DMS 273 treated with DMSO at 0.1 percent for 48 hours (cell line): Measurements from ENCODE around the gene AKT1.

ENCODE experiments used
- DNase-seq: peaks from one replicate; lab custom pipeline; 2025; lab: John Stamatoyannopoulos, UW

AKT1 gene

DNA sequence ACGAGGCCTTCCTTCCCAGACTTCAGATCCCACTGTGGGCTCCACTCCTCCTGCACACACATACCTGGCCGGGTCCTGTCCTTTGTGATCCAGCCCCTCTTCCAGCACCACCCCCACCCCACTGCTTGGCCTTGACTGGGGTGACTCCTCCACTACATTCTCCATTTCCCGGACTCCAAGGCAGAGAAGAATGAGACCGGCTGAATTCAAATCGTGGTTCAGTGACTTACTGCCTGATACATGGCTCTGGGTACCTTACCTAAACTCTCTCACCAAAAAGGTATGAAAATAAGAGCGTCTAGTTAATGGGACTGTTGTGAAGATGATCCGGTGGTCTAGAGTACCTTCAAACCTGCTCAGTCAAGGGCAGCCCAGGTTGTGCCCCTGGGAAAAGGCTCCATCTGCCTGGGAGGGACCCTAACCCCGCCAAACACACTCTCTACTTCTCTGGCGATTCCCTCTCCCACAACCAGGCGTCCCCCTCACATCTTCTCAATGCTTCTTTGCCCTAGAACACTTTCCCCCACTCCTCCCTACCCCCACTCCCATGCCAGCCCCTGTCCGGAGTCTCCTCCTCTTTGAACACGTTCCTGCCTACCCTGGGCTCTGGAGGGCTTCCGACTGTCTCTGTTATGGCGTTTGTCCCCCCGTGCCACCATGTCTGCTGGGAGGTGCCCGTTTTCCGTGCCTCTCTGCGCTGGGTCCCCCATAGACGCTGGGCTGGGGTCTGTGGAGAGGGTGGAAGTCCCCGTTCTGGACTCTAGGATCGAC lies 3.9 kb upstream of the AKT1 start:
- DNase-seq, result no peak

DNA sequence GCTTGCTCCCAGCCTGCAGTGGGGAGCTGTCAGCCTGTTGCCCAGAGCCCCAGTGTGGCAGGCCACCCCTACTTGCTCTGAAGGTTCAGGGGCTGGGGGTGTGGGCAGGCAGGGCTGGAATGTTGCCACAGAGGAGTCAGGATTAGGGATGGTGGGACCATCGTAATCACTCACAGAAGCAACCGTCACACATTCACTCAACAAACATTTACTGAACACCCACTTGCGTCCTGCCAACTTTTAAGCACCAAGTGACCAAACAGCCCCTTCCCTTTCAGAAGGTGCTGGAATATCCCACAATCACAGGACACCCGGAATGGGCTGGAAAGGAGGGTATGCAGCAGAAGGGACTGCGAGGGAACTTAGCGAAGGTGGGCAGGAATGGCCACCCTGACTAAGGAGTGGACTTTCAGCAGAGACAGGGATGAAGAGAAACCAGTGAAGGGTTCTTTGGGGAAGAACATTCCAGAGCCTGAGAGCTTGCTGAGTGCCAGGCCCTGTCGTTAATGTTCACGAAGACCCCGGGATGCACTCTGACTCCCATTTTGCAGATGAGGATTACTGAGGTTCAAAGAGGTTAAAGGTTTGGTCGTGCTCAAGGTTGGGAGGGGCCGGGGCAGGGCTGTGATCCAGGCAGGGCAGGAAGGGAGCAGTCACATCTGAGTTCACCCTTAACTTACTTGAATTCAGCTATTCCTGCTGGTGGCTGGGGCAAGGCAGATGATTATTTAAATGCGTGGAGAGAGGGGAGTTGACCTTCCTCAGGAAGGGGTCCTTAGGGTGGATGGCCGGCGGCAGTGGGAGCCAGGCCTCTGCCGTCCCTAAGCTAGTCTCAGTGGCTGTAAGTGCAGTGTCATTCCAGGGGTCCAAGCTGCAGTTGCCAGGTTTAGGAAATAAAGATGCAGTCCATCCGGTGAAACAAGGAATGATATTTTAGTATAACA lies 3.0 kb upstream of the AKT1 start:
- no peak for DNase-seq

DNA sequence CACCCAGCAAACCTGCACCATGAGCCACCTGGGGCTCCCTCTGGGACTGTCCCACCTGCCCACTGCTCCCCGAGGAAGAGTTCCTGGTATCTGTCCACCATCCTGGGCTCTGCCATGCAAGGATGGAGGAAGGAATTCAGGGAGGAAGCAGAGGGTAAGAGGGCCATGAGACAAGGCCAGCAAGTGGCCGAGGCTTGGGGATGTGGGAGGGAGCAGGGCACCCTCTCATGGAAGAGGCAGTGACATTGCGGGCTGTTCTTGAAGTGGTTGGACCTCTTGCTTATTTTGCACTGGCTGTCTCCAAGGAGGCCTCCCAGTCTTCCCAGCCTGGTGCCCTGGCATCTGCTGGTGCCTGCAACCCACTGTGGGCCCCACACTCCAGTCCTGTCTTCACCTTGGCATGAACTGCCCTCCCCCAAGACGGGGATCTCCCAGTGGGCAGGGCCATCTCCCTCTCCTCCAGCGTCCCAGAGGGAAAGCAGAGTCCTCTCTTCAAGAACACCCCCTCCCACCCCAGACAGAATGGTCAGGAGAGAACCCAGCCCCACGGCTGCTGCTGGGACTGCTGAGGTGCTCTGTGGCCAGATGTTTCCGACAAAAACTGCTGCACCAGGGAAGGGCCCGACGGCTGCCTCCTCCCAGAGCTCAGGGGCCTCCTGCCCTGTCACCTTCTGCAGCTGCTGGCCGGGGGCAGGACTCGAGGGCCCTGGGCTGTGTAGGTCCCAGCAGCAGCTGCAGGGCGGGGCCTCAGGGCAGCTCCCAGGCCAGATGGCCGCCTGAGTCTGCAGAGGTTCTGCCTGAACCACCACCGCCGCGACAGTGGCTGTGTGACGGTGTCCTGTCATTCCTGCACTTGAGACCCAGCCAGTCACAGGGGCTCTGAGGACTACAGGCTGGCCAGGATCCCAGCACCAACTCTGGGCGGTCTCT lies 1.8 kb upstream of the AKT1 start:
- DNase-seq, result no peak

DNA sequence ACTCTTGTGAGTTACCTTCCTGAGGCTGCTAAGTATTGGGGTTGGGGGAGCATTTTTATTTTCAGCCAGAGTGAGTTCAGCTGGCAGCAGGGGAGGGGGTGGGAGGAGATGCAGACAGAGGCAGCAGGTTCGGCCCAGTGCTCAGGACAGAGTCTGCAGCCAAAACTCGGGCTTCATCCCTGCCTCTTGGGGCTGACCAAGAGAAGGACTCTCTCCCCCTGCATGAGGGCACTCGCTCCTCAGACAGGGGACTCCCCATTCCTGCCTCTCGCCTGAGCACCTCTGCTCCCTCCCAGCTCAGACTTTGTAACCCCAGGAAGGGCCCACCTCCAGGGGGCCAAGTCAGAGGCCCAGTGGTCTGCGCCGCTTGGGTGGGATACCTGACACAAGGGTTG lies 1.1 kb upstream of the AKT1 start:
- no peak for DNase-seq

DNA sequence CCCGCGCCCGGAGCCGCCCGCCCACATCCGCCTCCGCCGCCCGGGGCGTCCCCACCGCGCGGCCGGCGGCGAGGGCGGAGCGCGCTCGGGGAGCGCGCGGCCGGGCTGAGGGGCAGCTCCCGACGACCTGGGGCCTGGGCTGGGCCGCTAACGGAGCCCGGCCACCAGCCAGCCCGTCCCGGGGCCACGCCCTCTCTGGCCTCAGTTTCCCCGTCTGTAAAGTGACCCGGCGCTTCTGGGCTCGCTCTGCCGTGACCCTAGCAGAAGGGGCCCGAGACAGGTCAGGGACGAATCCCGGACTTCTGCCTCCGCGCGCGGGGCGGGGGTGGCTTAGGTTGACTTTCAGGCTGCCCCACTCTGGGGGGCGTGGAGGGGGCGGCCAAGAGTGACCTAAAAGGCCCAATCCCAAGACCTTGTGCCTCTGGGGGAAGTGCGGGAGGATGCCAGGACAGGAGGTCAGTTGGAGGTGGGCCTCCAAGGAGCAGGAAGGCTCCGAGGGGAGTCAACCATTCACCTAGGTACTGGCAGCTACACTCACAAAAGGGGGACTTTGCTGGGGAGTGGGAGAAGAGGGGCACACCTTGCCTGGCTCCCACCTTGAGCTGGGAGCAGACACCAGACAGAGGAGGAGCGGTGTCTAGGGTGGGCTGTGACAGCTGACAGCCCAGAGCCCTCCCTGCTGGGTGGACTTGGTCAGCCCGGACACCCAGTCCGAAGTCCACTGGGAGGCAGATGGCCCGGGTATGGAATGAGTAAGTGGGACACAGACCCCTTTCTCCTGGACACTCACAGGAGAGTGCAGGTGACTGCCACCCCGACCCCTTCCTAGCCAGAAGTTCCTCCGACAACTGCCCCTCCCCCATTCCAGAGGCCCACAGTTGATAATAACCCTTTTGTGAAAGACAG lies 486 bp upstream of the AKT1 start:
- DNase-seq, result no peak

DNA sequence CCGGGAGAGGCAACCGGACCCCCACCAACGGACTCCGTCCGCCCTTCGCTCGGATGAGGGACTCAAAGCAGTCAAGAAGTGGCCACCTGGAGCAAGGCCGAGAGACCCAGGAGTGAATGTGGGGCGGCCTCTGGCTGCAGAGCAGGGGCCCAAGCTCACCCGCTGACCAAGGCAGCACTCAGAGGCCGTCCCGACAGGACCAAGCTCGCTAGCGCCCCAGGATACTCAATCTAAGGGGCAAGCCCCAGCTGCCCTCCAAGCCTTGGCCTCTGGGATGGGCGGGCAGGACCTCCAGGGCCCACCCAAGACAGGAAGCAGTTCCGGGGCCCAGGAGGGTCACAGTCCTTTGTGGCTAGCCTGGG lies 936 bp downstream of the AKT1 start:
- no peak for DNase-seq

DNA sequence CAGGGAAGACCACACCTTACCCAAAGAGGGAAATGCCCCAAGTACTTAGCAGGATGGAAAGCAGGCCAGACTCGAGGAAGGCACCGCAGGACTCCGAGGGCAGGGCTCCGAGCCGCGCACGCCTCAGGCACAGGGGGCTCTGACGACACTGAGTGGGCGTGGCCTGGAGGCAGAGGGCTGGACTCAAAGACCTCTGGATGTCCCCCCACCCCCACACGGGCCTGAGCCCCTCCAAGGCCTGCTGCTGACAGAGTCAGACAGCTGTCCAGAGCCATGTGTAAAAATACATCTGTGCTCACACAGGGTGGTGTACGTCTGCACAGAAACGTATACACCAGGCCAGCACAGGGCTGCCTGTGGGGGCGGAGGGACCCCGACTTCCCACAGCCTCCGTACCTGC lies 1.4 kb downstream of the AKT1 start:
- DNase-seq, result no peak

DNA sequence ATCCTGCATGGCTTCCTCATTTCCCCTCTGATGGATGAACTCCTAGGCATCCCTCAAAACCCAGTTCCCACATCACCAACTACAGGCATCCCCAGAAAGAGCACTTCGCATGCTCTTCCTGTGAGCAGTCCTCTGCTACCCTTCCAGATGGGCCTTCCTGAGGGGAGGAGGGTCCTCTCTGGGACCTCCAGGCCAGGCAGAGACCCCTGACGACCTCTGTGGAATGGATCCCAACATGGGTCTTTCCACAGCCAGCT lies 1.9 kb downstream of the AKT1 start:
- DNase-seq, result no peak

DNA sequence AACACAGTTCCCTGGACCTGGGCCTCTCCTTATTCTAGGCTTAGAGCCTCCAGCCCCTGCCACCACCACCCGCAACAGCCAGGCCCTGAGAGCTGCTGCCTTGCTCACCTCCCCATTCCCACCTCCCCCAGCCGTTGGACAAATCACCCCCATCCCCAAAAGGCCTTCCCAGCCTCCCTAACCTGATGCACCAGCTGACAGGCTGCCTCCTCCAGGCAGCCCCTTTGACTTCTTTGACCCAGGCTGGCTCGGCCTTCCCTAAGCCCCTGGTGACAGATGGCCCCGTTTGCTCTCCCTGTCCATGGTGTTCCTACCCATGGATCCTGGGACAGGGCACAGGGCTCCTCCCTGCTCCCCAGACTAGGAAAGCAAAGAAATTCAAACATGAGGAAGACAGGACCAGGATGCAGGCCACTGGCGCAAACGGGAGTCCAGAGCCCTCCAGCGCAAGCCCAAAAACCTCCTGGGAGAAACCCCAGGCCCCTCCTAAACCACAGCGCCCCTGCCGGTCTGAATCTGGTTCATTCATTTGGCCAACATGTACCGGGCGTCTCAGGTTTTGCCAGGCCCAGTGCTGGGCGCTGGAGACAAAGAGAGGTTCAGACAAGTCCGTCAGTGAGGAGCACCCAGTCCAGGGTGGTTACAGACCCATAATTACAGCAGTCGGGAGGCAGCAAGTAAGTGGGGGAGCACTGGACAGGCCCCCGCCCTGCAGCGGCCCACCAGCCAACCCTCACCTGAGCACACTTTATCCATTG lies 2.4 kb downstream of the AKT1 start:
- no peak for DNase-seq

DNA sequence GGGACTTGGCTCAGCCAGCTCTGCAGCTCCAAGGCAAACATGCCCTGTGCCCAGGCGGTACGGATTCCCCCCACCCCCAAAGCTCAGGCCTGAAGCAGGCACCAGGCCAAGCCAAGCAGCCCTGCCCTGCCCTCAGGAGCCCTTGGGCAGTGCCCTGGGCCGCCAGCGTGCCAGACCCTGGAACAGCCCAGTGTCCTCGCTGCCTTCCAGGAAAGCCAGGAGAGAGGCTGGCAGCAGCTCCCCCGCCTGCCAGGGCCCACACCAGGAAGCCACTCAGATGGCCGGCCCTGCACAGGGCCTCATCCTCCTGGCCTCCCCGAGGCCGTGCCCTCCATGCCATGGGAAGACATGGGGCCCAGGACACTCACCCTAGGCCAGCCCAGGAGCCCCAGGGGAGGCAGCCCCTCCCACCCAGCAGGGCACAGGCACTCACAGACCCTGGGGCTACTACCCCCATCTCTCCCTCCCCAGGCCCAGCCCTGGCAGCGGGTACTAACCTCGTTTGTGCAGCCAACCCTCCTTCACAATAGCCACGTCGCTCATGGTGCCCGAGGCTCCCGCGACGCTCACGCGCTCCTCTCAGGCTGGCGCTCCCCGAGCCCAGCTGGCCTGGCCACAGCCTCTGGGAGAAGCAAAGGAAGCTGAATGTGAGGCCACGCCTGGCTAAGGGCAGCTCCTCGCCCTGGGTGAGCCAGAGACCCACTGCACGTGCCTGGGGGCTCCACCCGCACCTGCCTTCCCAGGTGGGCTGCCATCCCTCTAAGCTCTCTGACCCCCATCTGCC lies 3.3 kb downstream of the AKT1 start:
- DNase-seq, result no peak

DNA sequence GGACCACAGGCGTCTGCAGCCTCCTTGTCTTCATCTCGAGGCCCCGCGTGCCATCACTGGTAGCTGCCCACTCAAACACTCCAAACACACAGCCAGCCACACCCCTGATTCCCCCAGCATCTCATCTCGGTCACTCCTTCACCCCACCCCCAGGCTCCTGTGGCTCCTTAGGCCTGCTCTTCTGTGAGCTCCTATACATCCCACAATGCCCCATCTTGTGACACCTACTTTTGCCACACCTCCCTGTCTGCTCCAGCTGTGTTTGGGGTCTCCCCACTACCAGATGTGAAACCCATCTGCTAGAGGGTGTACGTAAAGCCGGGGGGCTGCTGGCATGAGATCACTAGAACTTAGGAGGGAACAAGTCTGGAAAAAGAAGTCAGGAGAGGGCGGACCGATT lies 4.1 kb downstream of the AKT1 start:
- no peak for DNase-seq

DNA sequence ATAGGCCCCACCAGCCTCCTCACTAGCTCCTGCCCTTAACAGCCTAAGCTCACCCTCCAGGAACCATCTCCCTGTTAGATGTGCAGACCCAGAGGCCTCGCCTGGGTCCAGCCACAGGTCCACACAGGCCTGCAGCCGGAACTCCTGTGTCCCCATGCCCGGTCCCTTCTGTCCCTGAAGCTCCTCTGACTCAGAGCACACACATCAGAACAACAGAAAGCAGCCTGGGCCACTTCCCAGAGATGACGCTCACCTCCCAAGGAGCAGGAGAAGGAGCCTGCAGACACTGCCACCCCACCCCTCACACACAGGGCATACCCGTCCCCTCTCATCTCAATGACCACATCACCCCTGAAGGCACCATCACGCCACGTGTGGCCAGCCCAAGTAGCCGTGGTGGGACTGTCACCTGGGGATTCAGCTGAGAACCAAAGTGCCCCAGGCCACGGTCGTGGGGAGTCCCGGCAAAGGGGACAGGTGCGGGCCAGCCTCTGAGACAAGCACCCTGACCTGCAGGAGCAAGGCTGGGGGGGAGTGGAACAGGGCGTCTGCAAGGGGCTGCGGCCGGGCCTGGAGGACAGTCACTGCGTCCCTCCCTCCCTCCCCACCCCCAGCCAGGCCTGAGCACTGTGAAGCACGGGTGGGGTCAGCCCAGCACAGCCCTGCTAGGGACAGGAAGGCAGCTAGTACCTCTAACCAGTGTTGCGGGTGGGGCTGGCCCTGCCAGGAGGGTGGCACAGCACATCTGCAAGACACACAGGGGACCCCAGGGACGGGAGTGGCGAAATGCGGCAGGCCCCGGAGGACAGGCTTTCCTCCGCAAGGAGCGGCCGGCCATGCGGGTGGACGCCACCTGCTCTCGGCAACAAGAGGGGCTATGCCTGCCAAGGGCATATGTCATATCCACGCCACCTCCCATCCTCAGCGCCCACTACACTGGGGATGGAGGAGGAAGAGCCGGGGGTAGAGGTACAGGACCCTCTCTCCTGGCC lies 5.5 kb downstream of the AKT1 start:
- DNase-seq, result no peak

DNA sequence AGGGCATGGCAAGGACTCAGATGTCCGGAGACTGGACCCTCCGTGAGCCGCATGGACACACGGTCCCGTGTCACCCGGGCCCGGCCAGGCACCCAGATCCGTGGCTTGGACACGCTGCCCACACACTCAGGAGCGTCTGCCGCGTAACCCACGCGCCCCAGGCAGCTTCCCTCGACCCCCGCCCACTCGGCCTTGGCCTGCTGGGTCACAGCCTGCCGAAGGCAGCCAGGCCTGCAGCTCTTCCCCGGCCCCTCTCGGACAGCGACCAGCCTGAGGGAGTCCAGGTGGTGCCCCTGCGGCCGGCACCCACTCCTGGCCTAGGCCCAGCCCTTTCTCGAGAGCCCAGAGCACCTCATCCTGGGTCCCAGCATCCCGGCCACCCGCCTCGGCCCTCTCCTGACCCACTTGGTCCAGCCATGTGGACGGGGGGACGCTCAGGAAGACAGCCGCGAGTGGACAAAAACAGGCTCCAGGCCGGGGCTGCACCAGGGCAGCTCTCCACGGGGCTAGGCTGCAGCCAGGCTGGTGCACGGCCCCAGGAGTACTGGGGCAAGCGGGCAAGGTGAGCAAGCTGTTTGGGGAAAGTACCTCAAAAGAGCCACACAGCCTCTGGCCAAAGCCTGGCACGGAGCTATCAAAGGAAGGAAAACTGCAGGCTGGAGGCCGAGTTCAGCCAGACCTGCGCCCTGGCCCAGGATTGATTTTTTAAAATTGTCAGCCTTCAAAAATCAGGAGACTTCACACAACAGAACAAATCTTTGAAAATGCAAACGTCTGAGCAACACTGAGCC lies 6.5 kb downstream of the AKT1 start:
- no peak for DNase-seq

DNA sequence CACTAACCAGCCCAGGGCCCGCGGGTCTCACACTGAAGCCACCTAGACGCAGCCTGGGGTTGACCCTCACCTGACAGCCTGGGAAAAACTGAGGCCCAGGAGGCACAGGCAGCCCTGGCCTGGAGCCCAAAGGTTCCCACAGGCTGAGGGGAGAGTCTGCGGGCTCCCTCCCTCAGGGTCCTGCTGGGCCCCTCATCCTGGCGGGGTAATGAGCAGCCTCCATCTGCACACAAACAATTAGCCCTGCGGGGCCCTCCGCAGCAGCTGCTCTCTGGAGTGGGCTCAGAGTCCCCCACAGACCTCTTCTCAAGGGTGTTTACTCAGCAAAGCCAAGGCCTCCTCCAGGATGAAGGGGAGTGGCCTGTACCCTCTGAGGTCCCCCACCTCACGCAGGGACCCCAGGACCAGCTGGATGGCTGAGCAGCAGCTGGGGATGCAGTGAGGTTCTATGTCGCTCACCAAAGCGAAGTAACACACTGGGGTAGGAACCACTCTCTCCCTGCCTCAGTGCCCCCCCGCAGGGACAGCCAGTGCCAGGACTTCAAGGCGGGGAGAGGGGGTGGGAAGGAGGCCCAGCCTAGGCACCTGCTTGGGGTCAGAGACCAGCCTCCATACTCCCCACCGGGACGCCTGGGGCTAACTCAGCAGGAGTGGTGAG lies 7.3 kb downstream of the AKT1 start:
- peak; percentile 88 for DNase-seq

DNA sequence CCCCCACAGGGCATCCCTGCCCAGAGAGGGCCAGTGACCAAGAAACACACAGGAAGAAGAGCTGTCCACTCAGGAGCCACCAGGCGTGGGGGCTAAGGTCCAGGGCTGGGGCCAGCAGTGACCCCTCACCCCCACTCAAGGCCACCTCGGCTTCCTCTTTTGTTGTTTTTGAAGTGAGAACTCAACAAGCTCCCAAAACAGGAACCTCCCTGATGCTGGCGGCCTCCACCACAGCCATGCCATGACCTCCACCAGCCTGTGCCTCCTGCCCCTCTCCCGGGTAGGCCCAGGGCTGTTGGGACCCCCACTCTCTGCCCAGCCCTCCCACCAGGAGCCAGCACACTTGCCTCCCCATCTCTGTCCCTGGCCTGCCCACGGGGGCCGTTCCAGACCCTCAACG lies 7.8 kb downstream of the AKT1 start:
- no peak for DNase-seq

DNA sequence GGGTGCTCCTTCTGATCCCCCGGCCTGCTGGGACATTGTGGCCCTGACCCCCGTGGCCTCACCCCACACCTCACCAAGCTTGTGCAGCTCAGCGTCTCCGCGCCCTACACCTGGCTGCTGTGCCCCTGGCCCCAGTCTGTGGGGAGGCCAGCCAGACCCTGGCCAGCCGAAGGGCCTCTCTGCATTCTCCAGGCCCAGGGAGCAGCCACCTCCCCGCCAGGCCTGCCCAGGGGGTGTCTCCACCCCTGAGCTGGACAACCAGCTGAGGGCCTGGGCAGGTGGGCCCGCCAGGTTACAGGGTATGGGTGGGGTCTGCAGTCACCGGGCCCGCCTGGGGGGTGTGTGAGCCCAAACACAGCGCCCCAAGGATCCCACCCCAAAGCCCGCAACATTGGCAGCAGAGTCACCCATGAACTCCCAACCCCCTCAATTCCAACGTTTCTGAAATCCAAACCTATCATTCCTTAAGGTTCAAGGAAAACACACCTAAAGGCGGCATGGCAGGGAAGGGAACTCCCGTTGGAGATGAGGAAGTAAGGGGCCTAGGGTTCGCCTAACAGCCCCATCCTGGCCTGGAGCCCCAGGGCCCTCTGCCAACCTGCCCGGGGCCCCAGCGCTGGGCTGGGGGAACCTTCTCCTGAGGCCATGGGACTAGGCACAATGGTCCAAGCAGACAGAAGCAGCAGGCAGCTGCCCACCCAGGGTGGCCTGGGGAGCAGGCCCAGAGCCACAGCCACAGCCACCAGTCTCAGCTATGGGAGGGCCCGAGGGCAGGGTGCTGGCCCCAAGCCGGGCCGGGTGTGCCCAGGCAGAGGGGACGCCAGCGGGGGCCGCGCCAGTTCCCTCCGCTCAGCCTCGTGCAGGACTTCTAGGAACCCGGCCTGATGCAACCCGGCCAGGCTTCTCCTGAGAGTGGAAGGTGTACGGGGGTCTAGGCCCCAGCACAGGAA lies 8.5 kb downstream of the AKT1 start:
- no peak for DNase-seq
